IPS-NIHi7 (cell line): Measurements from ENCODE around the gene CABYR.

Experiments used
- DNase-seq: peaks from one replicate; pipeline ENCODE4 v3.0.0; 2012; ENCODE audit warnings: mixed read lengths; ENCODE audit errors: extremely low spot score

CABYR gene

DNA sequence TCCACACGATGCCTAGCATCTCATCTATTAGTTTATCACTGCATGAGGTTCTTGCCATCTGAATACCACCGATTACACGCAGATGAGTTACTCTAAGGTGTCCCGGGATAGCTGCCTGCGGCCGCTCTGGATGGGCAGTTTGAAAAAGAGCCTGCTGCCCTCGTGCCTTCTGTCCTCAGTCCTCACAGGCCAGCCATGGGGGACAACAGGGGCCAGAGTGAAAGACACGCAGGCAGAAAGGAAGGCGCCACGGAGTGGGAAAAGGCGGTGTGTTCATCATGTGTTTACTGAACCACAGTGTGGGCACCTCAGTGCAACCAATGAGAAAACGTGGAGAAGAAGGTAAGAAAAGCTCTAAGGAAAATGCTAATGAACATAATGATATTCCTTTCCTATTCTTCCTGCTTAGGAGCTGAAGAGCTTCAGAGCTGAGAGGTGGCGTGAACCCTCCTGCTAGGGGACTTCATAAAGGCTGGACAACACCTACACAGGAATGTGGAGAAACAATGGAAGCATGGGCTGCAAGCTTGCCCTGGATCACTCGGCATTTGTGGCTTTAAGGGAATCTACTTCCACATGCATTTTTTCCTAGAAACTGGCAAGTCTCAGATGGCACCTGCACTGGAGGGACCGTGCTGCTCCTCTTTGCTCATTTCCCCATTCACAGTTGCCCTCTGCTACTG, 50.9 kb downstream of the CABYR start:
- no peak for DNase-seq

DNA sequence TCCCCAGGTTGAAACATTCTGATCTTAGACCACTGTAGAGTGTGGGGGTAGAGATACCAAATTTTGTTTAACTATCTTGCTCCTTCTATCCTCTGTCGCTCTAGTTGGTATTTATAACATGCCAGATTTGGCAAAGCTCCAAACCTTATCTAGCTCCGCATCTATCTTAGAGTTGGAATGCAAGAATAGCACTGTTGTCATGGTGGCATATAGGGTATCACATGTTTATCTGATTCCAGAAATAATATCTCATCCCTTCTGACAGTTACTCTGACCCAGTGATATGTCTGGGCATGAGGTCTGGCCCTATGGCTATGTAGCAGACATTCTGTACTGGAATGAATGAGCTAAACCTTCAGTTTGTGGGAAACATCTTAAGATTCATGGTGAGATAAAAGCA, 51.7 kb downstream of the CABYR start:
- no peak for DNase-seq

GRCh38 chr18:24195296-24196053, 56.6 kb downstream of the CABYR start:
- DNase-seq = no peak

- DNase-seq = no peak
Measured at GRCh38 chr18:24196764-24197163, 57.9 kb downstream of the CABYR start.

- no peak for DNase-seq
Measured at GRCh38 chr18:24197412-24197811, 58.5 kb downstream of the CABYR start.

GRCh38 chr18:24198461-24198860, 59.6 kb downstream of the CABYR start:
- no peak for DNase-seq

DNA sequence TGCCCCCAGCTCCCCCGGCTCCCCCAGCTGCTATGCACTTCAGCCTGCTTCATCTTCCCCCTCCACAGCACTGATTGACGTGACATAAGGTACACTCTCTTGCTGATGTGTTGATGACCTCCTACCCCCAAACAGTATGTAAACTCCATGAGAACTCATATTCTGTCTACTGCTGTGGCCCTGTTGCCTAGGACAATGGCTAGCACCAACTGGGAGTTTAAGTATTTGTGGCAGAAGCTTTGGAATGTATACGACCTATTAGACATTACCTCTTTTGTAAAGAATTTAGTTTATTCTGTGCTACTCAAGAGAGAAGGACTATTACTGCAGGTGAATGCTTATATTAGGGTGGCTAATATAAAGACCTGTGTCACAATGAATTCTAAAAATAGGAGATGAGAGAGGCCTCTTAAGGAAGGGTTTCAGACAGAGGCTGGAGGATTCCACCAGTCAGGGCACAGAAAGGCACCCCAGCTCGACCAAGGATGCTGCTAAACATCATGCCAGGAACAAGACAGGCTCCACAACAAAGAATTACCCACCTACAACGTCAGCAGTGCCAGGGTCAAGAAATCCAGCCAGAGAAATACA, 60.6 kb downstream of the CABYR start:
- no peak for DNase-seq

- no peak for DNase-seq
Measured at GRCh38 chr18:24200494-24201290, 61.8 kb downstream of the CABYR start.

DNA sequence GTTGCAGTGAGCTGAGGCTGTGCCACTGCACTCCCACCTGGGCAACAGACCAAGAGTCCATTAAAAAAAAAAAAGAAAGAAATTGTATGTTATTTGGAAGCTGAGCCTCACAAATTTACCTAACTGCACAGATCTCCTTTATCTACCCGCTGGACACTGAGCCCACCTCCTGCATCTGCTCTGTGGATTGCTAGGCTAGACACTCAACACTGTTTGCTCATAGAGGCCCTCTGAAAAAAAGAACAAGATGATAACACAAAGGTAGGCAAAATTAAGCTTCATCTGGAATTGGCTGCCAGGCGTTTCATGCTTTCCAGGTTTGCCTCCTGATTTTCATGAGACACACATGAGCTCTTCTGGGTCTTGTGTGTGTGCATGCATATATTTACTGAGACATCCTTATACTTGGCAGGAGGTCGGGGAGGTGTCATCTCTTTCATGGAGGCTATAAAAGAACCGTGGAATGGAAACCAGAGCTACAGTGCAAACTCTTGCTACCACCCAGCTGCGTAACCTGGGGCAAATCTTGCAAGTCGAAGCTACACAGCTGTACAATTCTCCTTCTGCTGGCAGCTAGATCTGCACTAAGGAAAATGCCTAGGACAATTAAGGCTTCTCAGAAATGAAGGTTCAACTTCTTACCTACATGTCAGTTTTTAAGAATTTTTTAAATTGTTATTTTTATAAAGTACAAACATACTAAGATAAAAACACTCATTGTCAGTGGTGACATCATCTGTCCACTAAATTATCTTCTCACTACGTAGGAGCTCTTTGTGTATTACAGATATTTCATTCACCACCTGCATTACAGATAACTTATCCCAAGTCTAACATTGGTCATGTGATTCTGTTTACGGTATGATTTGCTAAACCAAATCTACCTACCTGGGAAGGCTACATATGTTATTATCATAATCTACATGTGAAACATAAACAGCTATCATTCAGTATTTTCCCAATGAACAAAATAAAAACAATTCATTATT, 63.1 kb downstream of the CABYR start:
- no peak for DNase-seq

- no peak for DNase-seq
Measured at GRCh38 chr18:24204904-24205303, 66.0 kb downstream of the CABYR start.

DNA sequence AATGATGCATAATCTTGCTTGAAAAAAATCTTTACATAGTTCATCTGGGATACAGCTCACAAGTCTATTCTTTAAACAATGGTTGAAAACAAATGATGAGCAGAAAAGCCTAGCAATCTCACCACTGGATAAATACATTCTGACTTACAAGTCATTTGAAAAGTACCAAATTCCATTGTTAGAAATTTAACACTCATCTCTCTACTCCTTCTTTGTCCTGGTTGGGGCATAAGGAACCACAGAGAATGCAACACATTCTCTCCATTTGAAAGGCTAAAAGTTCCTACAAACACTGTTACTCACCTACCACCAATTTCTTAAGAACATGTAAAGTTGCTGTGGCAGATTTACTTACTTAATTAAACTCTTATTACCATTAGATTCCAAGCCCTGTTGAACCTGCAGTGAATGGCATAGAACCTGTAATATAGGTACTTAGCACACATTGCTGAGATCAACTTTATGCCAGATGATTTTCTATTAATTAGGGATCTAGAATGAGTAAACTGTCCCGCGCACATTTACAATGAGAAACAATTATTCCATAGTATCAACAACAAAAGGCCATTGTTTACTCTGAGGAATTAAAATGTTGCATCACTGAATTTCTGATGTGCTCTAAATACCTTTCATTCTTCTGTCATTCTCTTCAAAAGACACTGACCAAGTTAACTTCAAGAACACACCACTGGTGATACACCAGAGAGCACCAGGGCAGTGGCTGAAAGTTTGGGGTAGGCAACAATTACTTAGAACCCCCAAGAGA, 69.6 kb downstream of the CABYR start:
- DNase-seq = no peak

- no peak for DNase-seq
Measured at GRCh38 chr18:24209558-24209957, 70.7 kb downstream of the CABYR start.
